Stimulated activated CD8-positive, alpha-beta memory T cell treated with anti-CD3 and anti-CD28 coated beads, Interleukin-7, amount 100 ng/mL, for 48 hours (primary cell): ENCODE data around the gene MYO7B.

Experiments
- DNase-seq, 2 donors: peaks; one replicate each; pipeline ENCODE4 v3.0.0-alpha.2; 2020; ENCODE audit warnings: low read depth in 1 of 2; ENCODE audit errors: extremely low read depth in 1 of 2

Gene MYO7B

GRCh38 chr2:127586136-127586535, 50.7 kb downstream of the MYO7B start:
- no peak for DNase-seq

- no peak for DNase-seq
Measured at GRCh38 chr2:127586746-127587295, 51.3 kb downstream of the MYO7B start.

GRCh38 chr2:127588241-127588640, 52.8 kb downstream of the MYO7B start:
- no peak for DNase-seq

GRCh38 chr2:127589358-127589757, 53.9 kb downstream of the MYO7B start:
- DNase-seq = no peak

- DNase-seq = no peak
Measured at GRCh38 chr2:127589841-127590240, 54.4 kb downstream of the MYO7B start.

GRCh38 chr2:127590386-127591190, 55.1 kb downstream of the MYO7B start:
- DNase-seq = no peak

GRCh38 chr2:127591221-127591923, 55.9 kb downstream of the MYO7B start:
- DNase-seq = peak; percentile 13 to 25

- DNase-seq = no peak
Measured at GRCh38 chr2:127592761-127593227, 57.3 kb downstream of the MYO7B start.

GRCh38 chr2:127593228-127594115, 58.0 kb downstream of the MYO7B start:
- no peak for DNase-seq

GRCh38 chr2:127594116-127594591, 58.7 kb downstream of the MYO7B start:
- no peak for DNase-seq

GRCh38 chr2:127596311-127597045, 61.0 kb downstream of the MYO7B start:
- DNase-seq = no peak

GRCh38 chr2:127597046-127597983, 61.8 kb downstream of the MYO7B start:
- no peak for DNase-seq

- no peak for DNase-seq
Measured at GRCh38 chr2:127597984-127598380, 62.5 kb downstream of the MYO7B start.

- DNase-seq = no peak
Measured at GRCh38 chr2:127598711-127599110, 63.2 kb downstream of the MYO7B start.

- no peak for DNase-seq
Measured at GRCh38 chr2:127599211-127599610, 63.7 kb downstream of the MYO7B start.

GRCh38 chr2:127604986-127605385, 69.5 kb downstream of the MYO7B start:
- DNase-seq = no peak

- DNase-seq = no peak
Measured at GRCh38 chr2:127605691-127606263, 70.3 kb downstream of the MYO7B start.

- no peak for DNase-seq
Measured at GRCh38 chr2:127606625-127607398, 71.3 kb downstream of the MYO7B start.
